HG03064 (cell line): ENCODE results near the gene CCDC3.
"Not testable (repeated sequence)": the region's sequence is repeated elsewhere in the genome, so short reads cannot be mapped to it uniquely, and the experiment has no call there.

Experiments used
- ATAC-seq: cut with Tn5 transposase; IDR thresholded peaks from one replicate; pipeline ENCODE4 v1.9.1; 2021; ENCODE audit warnings: low read depth; ENCODE audit not compliant: unreplicated experiment

CCDC3 gene

GRCh38 chr10:12896251-12896650 lies 105.3 kb downstream of the CCDC3 start:
- ATAC-seq: no peak

GRCh38 chr10:12892924-12893323 lies 108.6 kb downstream of the CCDC3 start:
- ATAC-seq: no peak

- ATAC-seq: no peak
Observed at GRCh38 chr10:12890958-12891357, 110.6 kb downstream of the CCDC3 start.

GRCh38 chr10:12888470-12888869 lies 113.0 kb downstream of the CCDC3 start:
- ATAC-seq: no peak

GRCh38 chr10:12887780-12888179 lies 113.7 kb downstream of the CCDC3 start:
- ATAC-seq: no peak

GRCh38 chr10:12884851-12885250 lies 116.7 kb downstream of the CCDC3 start:
- ATAC-seq: no peak

- ATAC-seq: no peak
Observed at GRCh38 chr10:12880423-12880822, 121.1 kb downstream of the CCDC3 start.

- no peak for ATAC-seq
Observed at GRCh38 chr10:12877150-12877549, 124.4 kb downstream of the CCDC3 start.

- no peak for ATAC-seq
Observed at GRCh38 chr10:12876266-12876665, 125.2 kb downstream of the CCDC3 start.

GRCh38 chr10:12875100-12875499 lies 126.4 kb downstream of the CCDC3 start:
- ATAC-seq: no peak

- no peak for ATAC-seq
Observed at GRCh38 chr10:12874501-12874900, 127.0 kb downstream of the CCDC3 start.

- ATAC-seq: no peak
Observed at GRCh38 chr10:12873172-12873571, 128.3 kb downstream of the CCDC3 start.

- no peak for ATAC-seq
Observed at GRCh38 chr10:12872577-12872976, 128.9 kb downstream of the CCDC3 start.

- no peak for ATAC-seq
Observed at GRCh38 chr10:12869427-12869826, 132.1 kb downstream of the CCDC3 start.

GRCh38 chr10:12868229-12868628 lies 133.3 kb downstream of the CCDC3 start:
- no peak for ATAC-seq

GRCh38 chr10:12865515-12865914 lies 136.0 kb downstream of the CCDC3 start:
- ATAC-seq: not testable (repeated sequence)

- ATAC-seq: no peak
Observed at GRCh38 chr10:12862459-12862858, 139.1 kb downstream of the CCDC3 start.

- no peak for ATAC-seq
Observed at GRCh38 chr10:12854988-12855387, 146.5 kb downstream of the CCDC3 start.

- ATAC-seq: no peak
Observed at GRCh38 chr10:12852687-12853086, 148.8 kb downstream of the CCDC3 start.

- no peak for ATAC-seq
Observed at GRCh38 chr10:12849319-12850181, 152.0 kb downstream of the CCDC3 start.

GRCh38 chr10:12848439-12849173 lies 152.9 kb downstream of the CCDC3 start:
- no peak for ATAC-seq
